ENCODE measurements around the gene IL12RB2.

Gene IL12RB2

DNA sequence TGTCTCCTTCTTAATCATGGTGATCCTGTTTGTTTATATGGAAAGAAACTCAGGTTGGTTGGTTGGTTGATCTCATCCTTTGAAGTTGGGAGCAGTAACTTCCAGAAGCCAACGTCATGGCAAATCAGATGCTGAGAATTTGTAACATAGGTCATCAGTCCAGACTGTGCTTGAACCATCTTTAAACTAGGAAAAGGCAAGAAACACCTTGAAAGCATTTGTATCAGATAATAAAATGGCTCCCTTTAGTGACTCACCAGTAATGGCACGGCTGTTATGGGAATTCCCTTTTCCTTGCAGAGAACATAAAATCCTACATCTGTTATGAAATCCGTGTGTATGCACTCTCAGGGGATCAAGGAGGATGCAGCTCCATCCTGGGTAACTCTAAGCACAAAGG is 64.5 kb downstream of the IL12RB2 start:
- Histone ChIP-seq H3K27me3 (no peaks in the 10 kb centered on the region), H3K4me3 (ENCODE audit: low read depth, low read length) (no peak overlapping the region), H3K4me1 (no peaks in the 10 kb centered on the region), H3K36me3 (no peaks in the 10 kb centered on the region), H3K9me3 (no peaks in the 10 kb centered on the region)
- no peak for TF ChIP-seq CTCF (IDR thresholded peaks at IDR 0.05; ENCODE audit: low read depth, low read length)
- no peak for DNase-seq

- H3K9me3 ChIP-seq: no peaks in the 10 kb centered on the region
- no peak for DNase-seq
- TF ChIP-seq CTCF (IDR thresholded peaks at IDR 0.05; ENCODE audit: low read depth, low read length): no peak
- H3K4me3 ChIP-seq (ENCODE audit: low read depth, low read length): no peak overlapping the region
- no peaks in the 10 kb centered on the region for H3K27me3 ChIP-seq
- no peaks in the 10 kb centered on the region for H3K36me3 ChIP-seq
- H3K4me1 ChIP-seq: no peaks in the 10 kb centered on the region
Observed at GRCh38 chr1:67372898-67373297, 65.2 kb downstream of the IL12RB2 start.

- Histone ChIP-seq H3K9me3 (no peaks in the 10 kb centered on the region), H3K36me3 (no peaks in the 10 kb centered on the region), H3K27me3 (no peaks in the 10 kb centered on the region), H3K4me3 (ENCODE audit: low read depth, low read length) (no peak overlapping the region), H3K4me1 (no peaks in the 10 kb centered on the region)
- no peak for DNase-seq
- TF ChIP-seq CTCF (IDR thresholded peaks at IDR 0.05; ENCODE audit: low read depth, low read length): no peak
Observed at GRCh38 chr1:67376381-67376780, 68.7 kb downstream of the IL12RB2 start.

DNA sequence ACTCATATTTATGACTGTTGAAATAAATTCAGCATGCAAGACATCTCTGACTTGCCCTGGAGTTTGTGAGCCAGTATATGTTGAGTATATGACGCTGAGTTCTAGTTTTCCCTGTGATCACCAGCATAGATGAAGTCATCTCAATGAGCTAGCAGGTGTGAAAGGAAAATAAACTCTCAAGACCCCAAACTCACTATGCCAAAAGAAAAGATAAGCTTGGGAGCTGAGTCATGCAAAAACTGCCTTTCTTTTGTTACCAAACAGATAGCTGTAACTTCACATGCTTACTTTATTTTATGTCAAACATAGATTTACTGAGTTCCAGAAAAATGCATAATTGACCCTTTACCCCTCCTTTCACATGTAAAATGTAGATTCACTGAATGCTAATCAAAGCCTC is 69.6 kb downstream of the IL12RB2 start:
- Histone ChIP-seq H3K4me3 (ENCODE audit: low read depth, low read length) (no peak overlapping the region), H3K4me1 (no peaks in the 10 kb centered on the region), H3K27me3 (no peaks in the 10 kb centered on the region), H3K9me3 (no peaks in the 10 kb centered on the region), H3K36me3 (no peaks in the 10 kb centered on the region)
- no peak for TF ChIP-seq CTCF (IDR thresholded peaks at IDR 0.05; ENCODE audit: low read depth, low read length)
- DNase-seq: no peak

DNA sequence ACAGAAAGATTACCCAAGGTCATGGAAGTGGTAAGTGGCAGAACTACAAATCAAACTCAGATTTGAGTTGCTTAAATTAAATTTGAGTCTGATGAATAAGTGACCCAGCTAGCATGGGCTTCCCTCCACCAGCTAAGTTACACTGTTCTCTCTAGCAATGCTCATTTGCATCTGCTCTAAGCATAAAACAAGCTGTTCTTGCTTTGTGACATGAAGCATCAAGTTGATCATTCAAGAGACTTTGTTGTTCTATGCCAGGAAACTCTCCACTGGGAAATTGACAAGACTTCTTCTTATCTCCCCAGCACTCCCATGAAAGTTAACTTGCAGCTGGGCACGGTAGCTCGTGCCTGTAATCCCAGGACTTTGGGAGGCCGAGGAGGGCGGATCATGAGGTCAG is 73.5 kb downstream of the IL12RB2 start:
- H3K4me1 ChIP-seq: no peaks in the 10 kb centered on the region
- DNase-seq: no peak
- H3K4me3 ChIP-seq (ENCODE audit: low read depth, low read length): no peak overlapping the region
- H3K27me3 ChIP-seq: no peaks in the 10 kb centered on the region
- TF ChIP-seq CTCF (IDR thresholded peaks at IDR 0.05; ENCODE audit: low read depth, low read length): no peak
- H3K36me3 ChIP-seq: no peaks in the 10 kb centered on the region
- no peaks in the 10 kb centered on the region for H3K9me3 ChIP-seq

DNA sequence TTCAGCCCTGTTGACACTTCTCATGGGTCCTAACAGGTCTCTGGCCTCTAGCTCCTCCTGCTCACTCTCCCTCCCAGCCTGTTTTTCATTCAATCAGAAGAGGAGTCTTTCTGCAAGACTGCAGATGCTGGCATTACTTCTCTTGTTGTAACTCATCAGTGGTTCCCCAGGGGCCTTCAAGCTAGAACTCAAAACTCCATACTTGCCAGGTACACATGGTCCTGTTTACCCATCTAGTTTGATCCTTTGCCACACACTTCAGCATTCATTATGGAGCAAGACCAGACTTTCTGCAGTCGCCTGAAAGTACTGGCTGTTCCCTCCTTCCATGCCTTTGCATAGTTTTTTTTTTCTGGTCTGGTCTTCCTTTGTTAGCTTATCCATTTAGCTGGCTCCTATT is 74.6 kb downstream of the IL12RB2 start:
- Histone ChIP-seq H3K4me3 (ENCODE audit: low read depth, low read length) (no peak overlapping the region), H3K4me1 (no peaks in the 10 kb centered on the region), H3K9me3 (no peaks in the 10 kb centered on the region), H3K27me3 (no peaks in the 10 kb centered on the region), H3K36me3 (no peaks in the 10 kb centered on the region)
- DNase-seq: no peak
- no peak for TF ChIP-seq CTCF (IDR thresholded peaks at IDR 0.05; ENCODE audit: low read depth, low read length)

Data from BE2C (cell line).